ENCODE results near the gene WNT7A. TPM values are rescaled to one million over a fixed set of nuclear protein-coding genes. Genes with fewer than 3 reads are reported as not detected.

The WNT7A gene
- total and polyA plus RNA-seq, 2 donors (not counting 1 experiment from before 2014, with no cell fraction given): not detected

DNA sequence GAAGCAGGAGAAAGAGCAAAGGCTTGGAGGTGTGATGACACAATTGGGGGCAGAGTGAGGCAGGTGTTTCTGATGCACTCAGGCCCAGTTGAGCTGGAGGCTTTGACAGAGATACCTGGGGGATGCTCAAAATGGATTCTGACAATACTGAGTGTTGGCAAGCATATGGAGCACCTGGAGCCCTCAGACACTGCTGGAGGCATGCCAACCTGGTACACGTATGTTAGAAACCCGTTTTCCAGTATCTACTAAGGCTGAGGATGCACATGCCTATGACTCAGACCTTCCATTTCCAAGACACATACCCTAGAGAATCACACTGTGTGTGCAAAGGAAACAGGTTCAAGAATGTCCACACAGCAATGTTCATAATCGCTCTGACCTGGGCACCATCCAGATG, 58.7 kb downstream of the WNT7A start:
- Mint-ChIP-seq H3K9me3 (ENCODE audit: insufficient read depth) (peaks cover 3% of the 10 kb centered on the region), H3K27me3 (peaks cover 14% of the 10 kb centered on the region), H3K4me1 (no peaks in the 10 kb centered on the region), H3K4me3 (no peak overlapping the region), H3K27ac (no peak overlapping the region)
- Histone ChIP-seq H2AFZ (ENCODE audit: insufficient read depth, low read depth, low read length, poor library complexity, severe bottlenecking) (no peak overlapping the region), H3K27me3 (replicated peaks in 1 of 4; ENCODE audit: control extremely low read depth in 1 of 4, control insufficient read depth in 3 of 4, insufficient read depth in 4 of 4, low read length in 3 of 4) (no peaks in the 10 kb centered on the region), H3K27ac (ENCODE audit: low read length in 2 of 2) (no peak overlapping the region), H3K4me1 (ENCODE audit: control insufficient read depth in 2 of 2, insufficient read depth in 2 of 2, low read length in 2 of 2) (no peaks in the 10 kb centered on the region), H3K9ac (ENCODE audit: low read length) (no peak overlapping the region), H3K4me2 (replicated peaks; ENCODE audit: low read depth, low read length, poor library complexity, severe bottlenecking) (no peak overlapping the region), H4K20me1 (ENCODE audit: control insufficient read depth, insufficient read depth, low read length, poor library complexity, severe bottlenecking) (no peaks in the 10 kb centered on the region), H3K9me3 (ENCODE audit: control extremely low read depth in 1 of 3, control insufficient read depth in 2 of 3, insufficient read depth in 1 of 3, low read length in 2 of 3) (peaks cover 0 to 35% (median 2%) of the 10 kb centered on the region in 3 donors), H3K4me3 (ENCODE audit: control extremely low read depth in 1 of 5, extremely low read depth in 1 of 5, insufficient read depth in 1 of 5, low read depth in 2 of 5, low read length in 4 of 5) (no peak overlapping the region), H3K79me2 (ENCODE audit: control insufficient read depth, insufficient read depth, low read length) (no peaks in the 10 kb centered on the region), H3K36me3 (replicated peaks in 1 of 2; ENCODE audit: control extremely low read depth in 1 of 2, control insufficient read depth in 1 of 2, extremely low read depth in 1 of 2, insufficient read depth in 2 of 2, low read length in 1 of 2) (no peaks in the 10 kb centered on the region)
- TF ChIP-seq EZH2 (IDR thresholded peaks at IDR 0.05; ENCODE audit: borderline replicate concordance, insufficient read depth, low read depth, low read length, poor library complexity, severe bottlenecking): no peak
- TF ChIP-seq, protein P1, sequence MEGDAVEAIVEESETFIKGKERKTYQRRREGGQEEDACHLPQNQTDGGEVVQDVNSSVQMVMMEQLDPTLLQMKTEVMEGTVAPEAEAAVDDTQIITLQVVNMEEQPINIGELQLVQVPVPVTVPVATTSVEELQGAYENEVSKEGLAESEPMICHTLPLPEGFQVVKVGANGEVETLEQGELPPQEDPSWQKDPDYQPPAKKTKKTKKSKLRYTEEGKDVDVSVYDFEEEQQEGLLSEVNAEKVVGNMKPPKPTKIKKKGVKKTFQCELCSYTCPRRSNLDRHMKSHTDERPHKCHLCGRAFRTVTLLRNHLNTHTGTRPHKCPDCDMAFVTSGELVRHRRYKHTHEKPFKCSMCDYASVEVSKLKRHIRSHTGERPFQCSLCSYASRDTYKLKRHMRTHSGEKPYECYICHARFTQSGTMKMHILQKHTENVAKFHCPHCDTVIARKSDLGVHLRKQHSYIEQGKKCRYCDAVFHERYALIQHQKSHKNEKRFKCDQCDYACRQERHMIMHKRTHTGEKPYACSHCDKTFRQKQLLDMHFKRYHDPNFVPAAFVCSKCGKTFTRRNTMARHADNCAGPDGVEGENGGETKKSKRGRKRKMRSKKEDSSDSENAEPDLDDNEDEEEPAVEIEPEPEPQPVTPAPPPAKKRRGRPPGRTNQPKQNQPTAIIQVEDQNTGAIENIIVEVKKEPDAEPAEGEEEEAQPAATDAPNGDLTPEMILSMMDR (IDR thresholded peaks at IDR 0.05): no peak
- ATAC-seq (ENCODE audit: low read depth) (no peak), DNase-seq (no peak)
- WGBS (ENCODE audit: insufficient coverage): 100% methylated on average over 1 of the region's 3 CpGs
- CTCF ChIA-PET: no interaction called here
- POLR2A ChIA-PET: no interaction called here
- intact Hi-C loops (cut with micrococcal nuclease): no loop called here

DNA sequence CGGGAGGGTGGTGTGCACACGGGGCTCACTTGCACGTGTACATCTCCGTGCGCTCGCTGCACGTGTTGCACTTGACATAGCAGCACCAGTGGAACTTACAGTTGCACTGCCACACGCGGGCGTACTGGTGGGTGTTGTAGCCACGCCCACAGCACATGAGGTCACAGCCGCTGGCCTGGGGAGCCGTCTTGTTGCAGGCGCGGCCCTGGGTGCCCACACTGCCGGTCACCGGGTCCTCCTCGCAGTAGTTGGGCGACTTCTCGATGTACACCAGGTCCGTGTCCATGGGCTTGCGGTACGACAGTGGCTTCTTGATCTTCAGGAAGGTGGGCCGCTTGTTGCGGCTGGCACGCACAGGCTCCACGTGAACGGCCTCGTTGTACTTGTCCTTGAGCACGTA, 61.0 kb downstream of the WNT7A start:
- H3K9ac ChIP-seq (ENCODE audit: low read length): no peak overlapping the region
- intact Hi-C loops (cut with micrococcal nuclease): no loop called here
- ATAC-seq (ENCODE audit: low read depth) (no peak), DNase-seq (no peak)
- Mint-ChIP-seq H3K27me3 (peaks cover 9% of the 10 kb centered on the region), H3K4me3 (no peak overlapping the region), H3K27ac (no peak overlapping the region), H3K9me3 (ENCODE audit: insufficient read depth) (peaks cover 8% of the 10 kb centered on the region), H3K4me1 (no peaks in the 10 kb centered on the region)
- H3K36me3 ChIP-seq (replicated peaks in 1 of 2; ENCODE audit: control extremely low read depth in 1 of 2, control insufficient read depth in 1 of 2, extremely low read depth in 1 of 2, insufficient read depth in 2 of 2, low read length in 1 of 2): no peaks in the 10 kb centered on the region
- no peaks in the 10 kb centered on the region for H3K27me3 ChIP-seq (replicated peaks in 1 of 4; ENCODE audit: control extremely low read depth in 1 of 4, control insufficient read depth in 3 of 4, insufficient read depth in 4 of 4, low read length in 3 of 4)
- H2AFZ ChIP-seq (ENCODE audit: insufficient read depth, low read depth, low read length, poor library complexity, severe bottlenecking): no peak overlapping the region
- 90% methylated on average over 30 of the region's 30 CpGs for WGBS (ENCODE audit: insufficient coverage)
- no peaks in the 10 kb centered on the region for H4K20me1 ChIP-seq (ENCODE audit: control insufficient read depth, insufficient read depth, low read length, poor library complexity, severe bottlenecking)
- no peak overlapping the region for H3K4me3 ChIP-seq (ENCODE audit: control extremely low read depth in 1 of 5, extremely low read depth in 1 of 5, insufficient read depth in 1 of 5, low read depth in 2 of 5, low read length in 4 of 5)
- ChIA-PET CTCF (no interaction called here), POLR2A (no interaction called here)
- no peak overlapping the region for H3K4me2 ChIP-seq (replicated peaks; ENCODE audit: low read depth, low read length, poor library complexity, severe bottlenecking)
- no peak overlapping the region for H3K27ac ChIP-seq (ENCODE audit: low read length in 2 of 2)
- no peaks in the 10 kb centered on the region for H3K4me1 ChIP-seq (ENCODE audit: control insufficient read depth in 2 of 2, insufficient read depth in 2 of 2, low read length in 2 of 2)
- H3K79me2 ChIP-seq (ENCODE audit: control insufficient read depth, insufficient read depth, low read length): no peaks in the 10 kb centered on the region
- TF ChIP-seq, protein P1 (IDR thresholded peaks at IDR 0.05): no peak
- TF ChIP-seq EZH2 (IDR thresholded peaks at IDR 0.05; ENCODE audit: borderline replicate concordance, insufficient read depth, low read depth, low read length, poor library complexity, severe bottlenecking): no peak
- H3K9me3 ChIP-seq (ENCODE audit: control extremely low read depth in 1 of 3, control insufficient read depth in 2 of 3, insufficient read depth in 1 of 3, low read length in 2 of 3): peaks cover 1 to 57% (median 24%) of the 10 kb centered on the region in 3 donors

Measured in B cell (primary cell).